Liver (tissue), 9 donors: ENCODE measurements around the gene GZMM. TPM values are rescaled to one million over a fixed set of nuclear protein-coding genes. Genes with fewer than 3 reads are reported as not detected.
A peak's percentile ranks its signal among the peaks of the same experiment; 100 is the strongest.

ENCODE experiments used
- DNase-seq: peaks from one replicate; pipeline ENCODE4 v3.0.0-alpha.2; 2017; ENCODE audit warnings: low spot score
- H3K27ac ChIP-seq, 2 donors: one replicate each; pipeline ENCODE4 v1.7.0; 2013; ENCODE audit warnings: inconsistent platforms in 2 of 2, low read length in 2 of 2, control low read depth in 1 of 2, low read depth in 1 of 2, mild to moderate bottlenecking in 1 of 2
- H3K27me3 ChIP-seq, 4 donors: one replicate each; pipeline versions ENCODE4 v1.6.1 to v1.7.0; 2013; ENCODE audit warnings: low read length in 3 of 4, inconsistent platforms in 1 of 4, mild to moderate bottlenecking in 1 of 4, moderate library complexity in 1 of 4; ENCODE audit not compliant: control insufficient read depth in 4 of 4, insufficient read depth in 4 of 4
- H3K36me3 ChIP-seq, 4 donors: one replicate each; pipeline versions ENCODE4 v1.6.1 to v1.7.0; 2013; ENCODE audit warnings: low read length in 3 of 4, mild to moderate bottlenecking in 3 of 4, low read depth in 1 of 4, moderate library complexity in 1 of 4; ENCODE audit not compliant: control insufficient read depth in 4 of 4, insufficient read depth in 3 of 4
- H3K4me1 ChIP-seq, 4 donors: one replicate each; pipeline versions ENCODE4 v1.6.1 to v1.7.0; 2013; ENCODE audit warnings: low read length in 3 of 4, mild to moderate bottlenecking in 3 of 4, moderate library complexity in 1 of 4; ENCODE audit not compliant: control insufficient read depth in 4 of 4, insufficient read depth in 4 of 4
- H3K4me3 ChIP-seq, 3 donors: one replicate each; pipeline versions ENCODE4 v1.6.1 to v1.7.0; 2013; ENCODE audit warnings: low read length in 3 of 3, control low read depth in 1 of 3, low read depth in 1 of 3, mild to moderate bottlenecking in 1 of 3
- H3K9ac ChIP-seq, 2 donors: one replicate each; pipeline ENCODE4 v1.7.0; 2013; ENCODE audit warnings: low read length in 2 of 2, mild to moderate bottlenecking in 2 of 2, moderate library complexity in 2 of 2, control low read depth in 1 of 2, low read depth in 1 of 2
- H3K9me3 ChIP-seq, 4 donors: one replicate each; pipeline versions ENCODE4 v1.6.1 to v1.7.0; 2013; ENCODE audit warnings: low read length in 3 of 4; ENCODE audit not compliant: control insufficient read depth in 4 of 4
- ATF3 ChIP-seq: IDR thresholded peaks from 2 replicates; pipeline ENCODE4 v1.6.1; 2016; ENCODE audit warnings: antibody characterized with exemption
- CTCF ChIP-seq: fragments of 150-350 bp; IDR thresholded peaks from 2 replicates; pipeline ENCODE4 v1.5.1; 2017; ENCODE audit warnings: improper control_type of control experiment, low read depth, low read length; ENCODE audit not compliant: missing input control
- EGR1 ChIP-seq, 2 donors: IDR thresholded peaks; 2 replicates each; pipeline ENCODE4 v1.6.1; 2016 to 2018; ENCODE audit warnings: antibody characterized with exemption in 2 of 2, low read depth in 2 of 2
- FOXA1 ChIP-seq: IDR thresholded peaks from 2 replicates; pipeline ENCODE4 v1.6.1; 2016; ENCODE audit warnings: antibody characterized with exemption
- FOXA2 ChIP-seq: IDR thresholded peaks from 2 replicates; pipeline ENCODE4 v1.6.1; 2016; ENCODE audit warnings: antibody characterized with exemption
- GABPA ChIP-seq, 2 donors: IDR thresholded peaks in 1 of 2; conservative IDR thresholded peaks in 1 of 2; 2 replicates each; pipeline ENCODE4 v1.6.1; 2016; ENCODE audit warnings: antibody characterized with exemption in 2 of 2, mild to moderate bottlenecking in 1 of 2, moderate library complexity in 1 of 2
- HNF4A ChIP-seq, 2 donors: conservative IDR thresholded peaks; 2 replicates each; pipeline ENCODE4 v1.6.1; 2016; ENCODE audit warnings: antibody characterized with exemption in 2 of 2, mild to moderate bottlenecking in 2 of 2
- HNF4G ChIP-seq: IDR thresholded peaks from 2 replicates; pipeline ENCODE4 v1.6.1; 2016; ENCODE audit warnings: antibody characterized with exemption
- JUND ChIP-seq, 2 donors: IDR thresholded peaks; 2 replicates each; pipeline ENCODE4 v1.6.1; 2016; ENCODE audit warnings: antibody characterized with exemption in 2 of 2
- MAX ChIP-seq: IDR thresholded peaks from 2 replicates; pipeline ENCODE4 v1.6.1; 2016; ENCODE audit warnings: antibody characterized with exemption
- NR2F2 ChIP-seq: IDR thresholded peaks from 2 replicates; pipeline ENCODE4 v1.6.1; 2016; ENCODE audit warnings: antibody characterized with exemption
- RAD21 ChIP-seq, 2 donors: IDR thresholded peaks; 2 replicates each; pipeline ENCODE4 v1.6.1; 2016; ENCODE audit warnings: antibody characterized with exemption in 2 of 2, mild to moderate bottlenecking in 2 of 2
- REST ChIP-seq: IDR thresholded peaks from 2 replicates; pipeline ENCODE4 v1.6.1; 2016; ENCODE audit warnings: antibody characterized with exemption, mild to moderate bottlenecking
- RXRA ChIP-seq, 2 donors: IDR thresholded peaks; 2 replicates each; pipeline ENCODE4 v1.6.1; 2017 to 2018; ENCODE audit warnings: antibody characterized with exemption in 2 of 2, mild to moderate bottlenecking in 1 of 2
- SP1 ChIP-seq: IDR thresholded peaks from 2 replicates; pipeline ENCODE4 v1.6.1; 2018; ENCODE audit warnings: antibody characterized with exemption, mild to moderate bottlenecking
- TAF1 ChIP-seq: conservative IDR thresholded peaks from 2 replicates; pipeline ENCODE4 v1.6.1; 2016; ENCODE audit warnings: antibody characterized with exemption, mild to moderate bottlenecking
- YY1 ChIP-seq: IDR thresholded peaks from 2 replicates; pipeline ENCODE4 v1.6.1; 2016; ENCODE audit warnings: antibody characterized with exemption, mild to moderate bottlenecking
- ZBTB33 ChIP-seq: IDR thresholded peaks from 2 replicates; pipeline ENCODE4 v1.6.1; 2016; ENCODE audit warnings: antibody characterized with exemption
- WGBS: extraction: QIAGEN DNeasy Blood & Tissue Kit; methylation state at CpG from one replicate; pipeline ENCODE4 v1.1.7; 2013; 5-methylcytosine and 5-hydroxymethylcytosine counted together
- polyA plus RNA-seq, 2 donors: library from polyadenylated mRNA; stranded (reverse) in 1 of 2; unstranded in 1 of 2; fragments of 200-250 nt in 1 of 2; fragments of >200 nt in 1 of 2; fragmentation: Nextera tagmentation in 1 of 2; extraction: Ambion mirVana in 1 of 2; gene quantifications; one replicate each; pipeline versions ENCODE4 v1.2.1 to v1.2.3, GENCODE V29; 2013 to 2015
- total RNA-seq, 2 donors: library from RNA; depleted of rRNA; stranded (reverse); fragments of >200 nt; gene quantifications; one replicate each; pipeline ENCODE4 v1.2.3, GENCODE V29; 2014
- donor health status: healthy.
- donor health status: healthy.
- donor health status: healthy.
- donor health status: healthy.
- donor health status: healthy.

GZMM gene
- total and polyA plus RNA-seq, 4 donors = 0.28 to 1.3 (median 1.1) TPM

GRCh38 chr19:507286-508203, 36.3 kb upstream of the GZMM start, which contains the start of gene TPGS1:
Gene TPGS1, plus strand, starts transcription at chr19:507497. Its CDS starts 10 bp downstream, at chr19:507507.
- H3K9ac ChIP-seq = peak within 1 kb of the TSS; percentile 57 to 78
- peak within 1 kb of the TSS; percentile 85 to 99 (median 94) for H3K4me3 ChIP-seq
- H3K27me3 ChIP-seq = no peaks in the 10 kb centered on the region
- TF ChIP-seq JUND (IDR thresholded peaks at IDR 0.05) (peak in 1 of 2 donors; percentile 39), RXRA (IDR thresholded peaks at IDR 0.05) (peak; percentile 64 to 70), YY1 (peak; percentile 100), ZBTB33 (no peak), NR2F2 (peak; percentile 85), CTCF (no peak), SP1 (peak; percentile 83), ATF3 (no peak), EGR1 (IDR thresholded peaks at IDR 0.05; ENCODE audit: low read depth in 2 of 2) (no peak), HNF4A (conservative IDR thresholded peaks at IDR 0.05) (peak; percentile 29 to 63), FOXA1 (no peak), TAF1 (no peak), GABPA (IDR thresholded peaks at IDR 0.05 in 1 of 2, conservative IDR thresholded peaks at IDR 0.05 in 1 of 2) (peak; percentile 77 to 92), HNF4G (no peak), REST (no peak), MAX (no peak), RAD21 (IDR thresholded peaks at IDR 0.05) (no peak), FOXA2 (peak; percentile 40)
- peak within 1 kb of the TSS; percentile 65 to 70 for H3K27ac ChIP-seq
- DNase-seq = peak; percentile 84
- peaks cover 0 to 1% (median 0%) of the 10 kb centered on the region in 4 donors for H3K36me3 ChIP-seq
- peaks cover 6 to 23% (median 15%) of the 10 kb centered on the region in 4 donors for H3K4me1 ChIP-seq
- no peaks in the 10 kb centered on the region for H3K9me3 ChIP-seq
- under 1% methylated on average over 81 of the region's 81 CpGs for WGBS
